GM19238 (cell line): ENCODE results near the gene ANAPC2.

ENCODE experiments used
- DNase-seq: peaks from one replicate; pipeline ENCODE4 v3.0.0; 2011; ENCODE audit warnings: low spot score; ENCODE audit not compliant: insufficient read length

Gene ANAPC2, protein sequence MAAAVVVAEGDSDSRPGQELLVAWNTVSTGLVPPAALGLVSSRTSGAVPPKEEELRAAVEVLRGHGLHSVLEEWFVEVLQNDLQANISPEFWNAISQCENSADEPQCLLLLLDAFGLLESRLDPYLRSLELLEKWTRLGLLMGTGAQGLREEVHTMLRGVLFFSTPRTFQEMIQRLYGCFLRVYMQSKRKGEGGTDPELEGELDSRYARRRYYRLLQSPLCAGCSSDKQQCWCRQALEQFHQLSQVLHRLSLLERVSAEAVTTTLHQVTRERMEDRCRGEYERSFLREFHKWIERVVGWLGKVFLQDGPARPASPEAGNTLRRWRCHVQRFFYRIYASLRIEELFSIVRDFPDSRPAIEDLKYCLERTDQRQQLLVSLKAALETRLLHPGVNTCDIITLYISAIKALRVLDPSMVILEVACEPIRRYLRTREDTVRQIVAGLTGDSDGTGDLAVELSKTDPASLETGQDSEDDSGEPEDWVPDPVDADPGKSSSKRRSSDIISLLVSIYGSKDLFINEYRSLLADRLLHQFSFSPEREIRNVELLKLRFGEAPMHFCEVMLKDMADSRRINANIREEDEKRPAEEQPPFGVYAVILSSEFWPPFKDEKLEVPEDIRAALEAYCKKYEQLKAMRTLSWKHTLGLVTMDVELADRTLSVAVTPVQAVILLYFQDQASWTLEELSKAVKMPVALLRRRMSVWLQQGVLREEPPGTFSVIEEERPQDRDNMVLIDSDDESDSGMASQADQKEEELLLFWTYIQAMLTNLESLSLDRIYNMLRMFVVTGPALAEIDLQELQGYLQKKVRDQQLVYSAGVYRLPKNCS

DNA sequence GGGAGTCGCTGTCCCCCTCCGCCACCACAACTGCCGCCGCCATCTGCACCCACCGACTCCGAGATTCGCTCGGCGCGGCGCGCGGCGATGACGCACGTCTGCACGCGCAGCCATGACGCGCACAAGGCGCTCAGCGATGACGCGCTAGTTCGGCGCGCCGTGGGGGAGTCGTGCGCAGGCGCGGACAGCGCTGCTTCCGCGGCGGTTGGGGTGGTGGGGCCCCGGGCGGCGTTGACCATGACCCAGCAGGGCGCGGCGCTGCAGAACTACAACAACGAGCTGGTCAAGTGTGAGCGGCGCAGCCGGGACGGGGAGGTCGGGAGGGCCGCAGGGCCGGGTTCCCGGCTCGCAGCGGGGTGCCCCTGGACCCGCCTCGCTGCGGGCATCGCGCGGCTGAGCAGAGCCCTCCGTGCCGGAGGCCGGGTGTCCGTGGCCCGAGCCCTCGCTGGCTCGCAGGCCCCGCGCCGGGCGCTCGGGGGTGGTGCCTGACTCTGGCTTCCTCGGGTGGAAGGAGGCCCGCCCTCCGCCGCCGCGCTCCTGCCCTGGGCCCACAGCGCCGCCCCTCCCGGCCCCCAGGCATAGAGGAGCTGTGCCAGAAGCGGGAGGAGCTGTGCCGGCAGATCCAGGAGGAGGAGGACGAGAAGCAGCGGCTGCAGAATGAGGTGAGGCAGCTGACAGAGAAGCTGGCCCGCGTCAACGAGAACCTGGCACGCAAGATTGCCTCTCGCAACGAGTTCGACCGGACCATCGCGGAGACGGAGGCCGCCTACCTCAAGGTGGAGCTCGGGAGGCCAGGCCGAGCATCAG lies at the start of gene ANAPC2, which contains the start of gene SSNA1:
Gene ANAPC2 (minus strand): TSS at position 71 of the 807 bp plus-strand sequence. CDS start 28 bp downstream, at position 43.
Gene SSNA1 (plus strand): TSS at position 187 of the 807 bp plus-strand sequence. CDS start 51 bp downstream, at position 238.
- DNase-seq: peak; percentile 92

DNA sequence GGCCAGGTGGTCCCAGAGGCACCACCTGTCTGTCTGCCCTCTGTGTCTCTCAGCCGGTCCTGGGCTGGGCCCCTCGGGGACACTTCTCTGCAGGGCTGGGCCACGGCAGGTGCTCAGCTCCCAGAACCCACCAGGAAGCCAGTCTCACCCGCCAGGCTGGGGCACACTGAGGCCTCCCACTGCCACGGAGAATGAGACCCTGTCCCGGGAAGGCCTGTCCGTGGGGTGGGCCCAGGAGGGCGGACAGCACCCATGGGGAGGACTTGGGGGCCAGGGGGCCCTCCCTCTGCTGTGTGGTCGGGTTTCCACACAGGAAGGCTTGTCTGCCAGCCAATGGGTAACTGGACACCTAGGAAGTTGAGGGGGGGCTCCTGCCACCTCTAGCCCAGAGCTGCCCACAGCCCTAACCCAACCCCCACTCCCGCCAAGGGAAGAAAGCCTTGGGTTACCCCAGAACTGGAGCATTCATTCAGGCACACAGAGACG lies 48.6 kb upstream of the ANAPC2 start:
- no peak for DNase-seq

DNA sequence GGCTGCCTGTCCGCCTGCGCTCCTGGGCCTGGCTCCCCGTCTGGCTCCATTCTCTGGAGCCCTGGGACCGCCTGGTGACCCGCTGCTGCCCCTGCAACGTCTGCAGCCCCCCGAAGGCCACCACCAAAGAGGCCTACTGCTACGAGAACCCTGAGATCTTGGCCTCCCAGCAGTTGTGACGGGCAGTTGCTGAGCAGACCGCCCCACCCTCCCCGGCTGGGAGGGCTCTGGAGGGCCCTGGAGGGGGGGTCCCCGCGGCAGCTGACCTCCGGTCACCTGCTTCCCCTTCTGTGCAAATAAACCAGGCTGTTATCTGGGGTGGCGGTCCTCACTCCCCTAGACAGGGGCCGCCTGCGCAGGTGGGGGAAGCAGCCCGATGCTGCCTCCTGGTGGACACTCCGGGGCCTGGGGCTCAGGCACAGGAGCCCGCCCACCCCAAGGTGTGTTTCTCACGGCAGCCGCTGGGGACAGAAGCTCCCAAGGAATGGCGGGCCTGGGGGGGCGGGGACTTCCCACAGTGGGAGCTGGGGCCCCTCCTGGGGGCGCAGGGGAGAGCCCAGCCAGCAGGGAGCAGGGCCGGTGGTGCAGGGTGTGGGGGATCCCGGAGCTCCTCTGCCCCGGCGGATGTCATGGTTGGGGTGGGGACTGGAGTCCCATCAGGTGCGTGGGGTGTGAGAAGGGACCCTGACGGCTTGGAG lies 48.0 kb upstream of the ANAPC2 start:
- DNase-seq: peak; percentile 99

DNA sequence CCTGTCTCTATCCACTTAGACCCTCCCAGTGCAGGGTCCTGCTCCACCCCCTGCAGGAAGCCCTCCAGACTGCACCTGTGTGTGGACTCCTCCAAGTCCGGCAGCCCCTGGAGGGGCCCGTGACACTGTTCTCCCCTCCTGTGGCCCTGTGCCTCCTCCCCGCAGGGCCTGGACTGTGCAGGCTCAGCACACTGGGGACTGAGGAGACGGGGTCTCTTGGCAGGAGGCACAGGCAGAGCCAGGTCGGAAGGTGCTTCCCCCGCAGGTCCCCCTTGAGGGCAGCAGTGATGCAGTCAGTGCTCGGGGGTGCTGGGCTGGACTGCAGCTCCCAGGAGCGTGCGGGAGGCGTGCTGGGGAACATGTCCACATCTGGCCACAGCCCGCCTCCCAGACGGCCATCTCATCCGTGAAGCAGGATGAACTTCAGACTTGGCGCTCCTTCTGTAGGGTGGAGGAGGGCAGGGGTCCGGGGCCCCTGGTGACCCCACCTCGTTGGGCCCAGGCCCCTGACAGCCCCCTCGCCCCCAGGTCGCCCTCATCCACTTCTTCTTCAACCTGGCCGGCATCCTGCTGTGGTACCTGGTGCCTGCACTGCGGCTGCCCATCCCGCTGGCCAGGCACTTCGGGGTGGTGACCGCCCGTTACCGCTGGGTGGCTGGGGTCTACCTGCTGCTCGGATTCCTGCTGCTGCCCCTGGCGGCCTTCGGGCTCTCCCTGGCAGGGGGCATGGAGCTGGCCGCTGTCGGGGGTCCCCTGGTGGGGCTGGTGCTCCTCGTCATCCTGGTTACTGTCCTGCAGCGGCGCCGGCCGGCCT lies 47.3 kb upstream of the ANAPC2 start:
- DNase-seq: no peak

DNA sequence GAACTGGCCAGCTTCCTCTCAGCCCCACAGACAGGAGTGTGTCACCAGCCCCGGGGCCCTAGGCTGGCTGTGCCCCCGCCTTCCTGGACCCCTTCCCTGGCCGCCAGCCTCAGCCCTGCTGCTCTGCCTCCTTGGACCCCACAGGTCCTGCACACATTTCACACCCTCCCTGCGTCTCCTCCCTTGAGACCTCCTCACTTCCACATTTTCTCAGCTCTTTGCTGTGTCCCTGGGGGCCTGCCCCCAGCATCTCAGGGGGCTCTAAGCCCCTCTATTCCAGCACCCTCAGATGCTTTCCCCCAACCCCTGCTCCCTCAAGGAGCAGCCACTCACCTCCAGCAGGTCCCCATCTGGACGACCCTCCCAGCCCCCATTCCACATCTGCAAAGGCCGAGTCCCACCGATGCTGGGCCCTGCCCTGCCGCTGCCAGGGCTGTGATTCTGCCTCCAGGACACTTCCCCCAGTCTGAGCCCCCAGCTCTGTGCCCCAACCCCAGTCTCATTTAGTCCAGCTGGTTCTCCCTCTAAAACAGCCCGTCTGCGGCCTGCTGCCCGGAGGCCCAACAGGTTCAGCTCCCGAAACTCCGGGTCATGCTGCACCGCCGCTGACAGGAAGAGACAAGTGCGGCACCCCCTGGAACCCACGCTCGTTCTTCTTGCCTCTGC lies 46.5 kb upstream of the ANAPC2 start:
- DNase-seq: no peak

DNA sequence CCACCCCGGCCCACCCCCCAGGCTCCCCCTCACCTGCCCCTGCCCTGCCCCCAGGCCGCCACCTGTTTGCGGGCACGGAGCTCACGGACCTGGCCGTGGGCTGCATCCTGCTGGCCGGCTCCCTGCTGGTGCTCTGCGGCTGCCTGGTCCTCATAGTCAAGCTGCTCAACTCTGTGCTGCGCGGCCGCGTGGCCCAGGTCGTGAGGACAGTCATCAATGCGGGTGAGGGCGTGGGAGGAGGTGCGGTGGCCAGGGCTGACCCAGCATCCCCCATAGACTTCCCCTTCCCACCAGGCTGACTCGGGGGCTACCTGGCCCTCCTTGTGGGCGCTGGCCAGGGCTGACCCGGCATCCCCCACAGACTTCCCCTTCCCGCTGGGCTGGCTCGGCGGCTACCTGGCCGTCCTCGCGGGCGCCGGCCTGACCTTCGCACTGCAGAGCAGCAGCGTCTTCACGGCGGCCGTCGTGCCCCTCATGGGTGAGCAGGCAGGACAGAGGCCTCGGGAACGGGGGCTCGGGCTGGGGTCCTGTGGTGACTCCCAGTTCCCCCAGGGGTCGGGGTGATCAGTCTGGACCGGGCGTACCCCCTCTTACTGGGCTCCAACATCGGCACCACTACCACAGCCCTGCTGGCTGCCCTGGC lies 45.8 kb upstream of the ANAPC2 start:
- DNase-seq: no peak

DNA sequence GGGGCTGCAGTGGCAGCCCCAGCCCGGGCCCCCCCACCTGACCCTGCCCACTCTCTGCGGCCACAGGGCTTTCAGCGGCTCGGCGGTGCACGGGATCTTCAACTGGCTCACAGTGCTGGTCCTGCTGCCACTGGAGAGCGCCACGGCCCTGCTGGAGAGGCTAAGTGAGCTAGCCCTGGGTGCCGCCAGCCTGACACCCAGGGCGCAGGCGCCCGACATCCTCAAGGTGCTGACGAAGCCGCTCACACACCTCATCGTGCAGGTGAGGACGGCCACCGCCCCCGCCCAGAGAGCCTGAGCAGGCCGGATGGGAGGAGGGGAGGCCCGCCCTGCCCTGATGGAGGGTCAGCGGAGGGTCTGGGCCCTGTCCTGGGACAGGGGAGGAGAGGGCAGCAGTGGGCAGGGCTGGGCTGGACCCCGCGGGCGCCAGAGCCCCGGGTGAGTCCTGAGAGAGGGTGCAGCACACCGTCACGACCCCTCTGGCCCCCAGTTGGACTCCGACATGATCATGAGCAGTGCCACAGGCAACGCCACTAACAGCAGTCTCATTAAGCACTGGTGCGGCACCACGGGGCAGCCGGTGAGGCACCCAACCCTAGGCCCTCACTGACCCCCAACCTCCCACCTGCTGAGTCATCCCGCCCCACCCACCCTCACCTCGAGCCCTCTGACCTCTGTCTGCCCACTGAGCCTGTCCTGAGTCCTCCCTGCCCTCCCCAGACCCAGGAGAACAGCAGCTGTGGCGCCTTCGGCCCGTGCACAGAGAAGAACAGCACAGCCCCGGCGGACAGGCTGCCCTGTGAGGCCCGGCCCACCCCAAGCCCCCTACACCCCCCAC lies 45.0 kb upstream of the ANAPC2 start:
- no peak for DNase-seq

DNA sequence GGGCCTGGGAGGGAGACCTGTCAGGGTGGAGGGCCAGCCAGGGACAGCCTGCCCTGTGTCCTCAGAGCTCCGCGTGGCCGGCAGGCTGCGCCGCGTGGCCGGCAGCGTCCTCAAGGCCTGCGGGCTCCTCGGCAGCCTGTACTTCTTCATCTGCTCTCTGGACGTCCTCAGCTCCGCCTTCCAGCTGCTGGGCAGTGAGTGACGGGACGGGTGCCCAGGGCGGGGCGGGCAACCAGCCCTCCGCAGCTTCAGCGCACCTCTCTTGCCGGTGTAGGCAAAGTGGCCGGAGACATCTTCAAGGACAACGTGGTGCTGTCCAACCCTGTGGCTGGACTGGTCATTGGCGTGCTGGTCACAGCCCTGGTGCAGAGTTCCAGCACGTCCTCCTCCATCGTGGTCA lies 44.1 kb upstream of the ANAPC2 start:
- no peak for DNase-seq

DNA sequence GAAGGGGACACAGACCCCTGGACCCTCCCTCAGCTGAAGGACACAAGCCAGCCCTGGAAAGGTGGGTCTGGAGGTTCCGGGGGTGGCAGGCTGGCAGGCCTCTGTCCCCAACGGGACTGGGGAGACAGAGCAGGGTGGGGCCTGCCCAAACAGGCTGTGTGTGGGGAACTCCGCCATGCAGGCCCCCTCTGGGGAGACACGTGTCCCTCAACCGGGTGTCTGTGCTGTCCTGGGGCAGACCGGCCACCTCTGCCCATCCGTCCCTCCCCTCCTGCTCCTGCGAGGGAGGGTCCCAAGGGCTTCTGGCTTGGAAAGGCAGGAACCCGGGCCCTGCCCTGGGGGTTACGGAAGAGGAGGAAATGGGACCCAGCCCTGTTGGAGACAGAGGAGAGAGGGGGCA lies 43.7 kb upstream of the ANAPC2 start:
- DNase-seq: no peak

DNA sequence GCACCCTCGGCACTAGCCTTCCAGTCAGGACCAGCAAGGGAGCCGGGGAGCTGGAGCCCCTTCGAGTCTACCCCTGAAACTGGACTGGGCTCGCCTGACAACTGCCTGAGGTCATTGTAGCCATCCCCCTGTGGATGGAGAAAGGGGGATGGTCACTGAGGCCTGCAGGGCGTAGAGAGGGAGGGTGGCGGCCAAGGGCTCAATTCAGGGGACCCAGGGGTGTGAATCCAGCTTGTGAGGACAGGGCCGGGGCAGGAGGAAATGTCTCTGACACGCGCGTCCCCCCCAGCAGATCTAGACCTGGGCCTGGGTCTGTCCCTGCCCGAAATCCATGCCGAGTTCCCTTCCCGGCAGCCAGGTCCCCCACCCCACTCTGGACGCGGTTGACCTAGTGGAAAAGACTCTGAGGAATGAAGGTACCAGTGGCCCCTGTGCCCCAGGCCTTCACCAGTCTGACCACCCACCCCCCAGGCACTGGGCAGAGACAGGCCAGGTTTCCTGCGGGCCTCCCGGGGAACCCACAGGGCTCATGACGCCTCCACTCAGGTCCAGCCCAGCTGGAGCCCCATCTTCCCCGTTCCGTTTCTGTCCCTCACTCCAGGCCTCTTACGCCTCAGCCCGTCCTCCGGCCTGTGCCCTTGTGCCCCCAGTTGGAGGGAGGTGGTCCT lies 43.1 kb upstream of the ANAPC2 start:
- DNase-seq: no peak

DNA sequence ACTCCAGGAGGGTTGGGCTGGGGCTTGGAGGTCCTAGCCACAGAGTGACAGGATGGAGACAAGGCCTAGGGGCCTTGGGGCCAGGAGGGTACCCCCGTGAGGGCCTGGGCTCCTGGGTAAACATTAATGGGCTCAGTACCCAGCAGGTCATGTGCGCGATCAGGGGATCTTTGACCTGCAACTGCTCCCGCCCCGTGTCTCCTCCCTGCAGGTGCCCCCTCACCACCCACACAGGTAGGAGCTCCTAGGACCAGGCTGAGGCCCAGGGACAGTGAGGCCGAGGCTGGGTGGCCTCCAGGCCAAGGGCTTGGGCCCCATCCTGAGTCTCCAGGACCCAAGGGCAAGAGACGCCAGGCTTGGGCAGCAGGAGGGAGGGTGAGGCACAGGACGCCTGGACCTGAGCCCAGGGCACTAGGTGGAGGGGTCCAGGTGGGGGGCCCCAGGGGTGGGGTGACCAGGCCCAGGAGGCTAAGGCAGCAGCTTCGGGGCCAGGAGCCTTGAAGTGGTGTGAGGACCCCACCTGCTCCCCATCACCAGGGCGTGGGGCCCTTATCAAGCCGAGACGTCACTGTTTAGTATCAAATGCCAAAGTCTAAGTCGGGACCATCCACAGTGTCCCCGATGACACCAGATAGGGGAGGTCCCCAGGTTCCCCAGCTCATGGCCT lies 42.5 kb upstream of the ANAPC2 start, which contains the start of gene SLC34A3:
Gene SLC34A3 (plus strand): TSS at position 197 of the 667 bp plus-strand sequence. CDS start 802 bp downstream, outside the sequence.
- DNase-seq: no peak

DNA sequence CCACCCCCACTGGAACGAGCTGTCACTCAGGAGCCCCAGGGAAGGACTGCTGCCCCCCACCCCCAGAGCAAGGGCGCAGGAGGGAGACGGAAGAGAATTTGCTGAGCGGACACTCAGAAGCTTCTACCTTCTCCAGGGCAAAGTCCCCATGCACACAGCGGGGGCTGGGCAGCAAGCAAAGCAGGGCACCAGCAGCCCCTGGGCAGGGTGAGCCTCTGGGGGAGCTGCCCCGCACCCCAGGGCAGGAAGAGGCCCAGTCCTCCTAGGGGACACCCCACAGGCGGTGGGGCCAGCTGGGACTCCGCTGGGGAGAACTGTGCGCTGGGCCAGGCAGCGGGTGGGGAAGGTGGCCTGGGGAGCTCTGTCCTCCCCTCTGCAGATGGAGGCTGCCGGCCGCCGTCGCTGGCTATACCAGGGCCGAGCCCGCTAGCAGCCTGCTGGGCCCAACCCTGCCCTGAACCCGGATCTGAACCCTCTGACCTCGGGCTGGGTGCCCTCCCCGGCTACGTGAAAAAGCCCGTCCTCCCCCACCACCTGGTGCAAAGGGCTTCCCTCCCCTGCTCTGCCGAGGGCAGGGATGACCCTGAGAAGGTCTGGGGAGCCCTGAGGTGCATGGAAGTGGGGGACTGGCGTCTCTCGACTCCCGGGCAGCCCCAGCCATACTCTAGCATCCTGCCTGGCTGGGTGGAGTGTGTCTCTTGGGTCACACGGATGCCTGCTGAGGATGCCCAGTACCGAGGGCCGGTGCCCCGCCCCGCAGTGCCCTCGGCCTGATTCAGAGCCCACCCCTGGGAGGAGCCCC lies 41.7 kb upstream of the ANAPC2 start:
- DNase-seq: no peak

DNA sequence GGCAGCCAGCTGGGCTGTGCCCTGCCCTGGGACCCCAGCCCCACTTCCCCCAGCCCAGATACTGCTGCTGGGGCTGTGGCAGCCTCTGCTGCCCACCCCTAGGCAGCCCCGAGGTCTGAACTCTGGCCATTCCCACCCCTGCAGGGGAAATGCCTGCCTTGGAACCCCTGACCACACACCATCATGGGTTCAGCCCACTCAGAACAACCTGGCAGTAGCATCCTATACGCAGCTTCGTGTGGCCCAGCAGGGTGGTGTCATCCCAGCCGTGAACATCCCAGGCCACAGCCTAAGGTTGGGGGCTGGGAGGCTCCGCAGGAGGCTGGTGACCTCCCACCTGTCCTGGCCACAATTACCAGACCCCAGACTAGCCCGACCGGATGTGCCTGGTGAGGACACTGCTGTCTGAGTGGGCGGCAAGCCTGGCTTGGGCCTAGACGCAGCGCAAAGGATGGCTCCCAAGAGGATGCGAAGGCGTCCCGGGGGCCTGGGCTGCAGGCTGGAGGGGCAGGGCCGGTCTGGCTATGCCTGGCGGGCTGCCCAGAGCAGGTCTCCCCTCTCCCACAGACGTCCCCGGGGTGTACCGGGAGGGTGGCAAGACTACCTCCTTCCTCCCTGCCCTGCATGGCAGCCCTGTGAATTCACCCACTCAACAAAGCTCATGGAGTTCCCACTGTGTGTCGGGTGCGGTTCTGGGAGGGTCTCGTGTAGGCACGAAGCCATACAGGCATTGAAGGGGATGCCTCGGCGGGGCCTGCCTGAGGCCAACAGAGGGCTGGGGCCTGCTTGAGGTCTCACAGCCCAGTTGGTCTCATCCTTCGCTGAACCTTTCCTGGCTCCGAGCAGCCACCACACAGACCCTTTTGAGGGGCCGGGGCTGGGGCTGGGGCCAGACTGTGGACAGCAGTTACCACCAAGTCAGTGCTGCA lies 40.9 kb upstream of the ANAPC2 start:
- DNase-seq: no peak

DNA sequence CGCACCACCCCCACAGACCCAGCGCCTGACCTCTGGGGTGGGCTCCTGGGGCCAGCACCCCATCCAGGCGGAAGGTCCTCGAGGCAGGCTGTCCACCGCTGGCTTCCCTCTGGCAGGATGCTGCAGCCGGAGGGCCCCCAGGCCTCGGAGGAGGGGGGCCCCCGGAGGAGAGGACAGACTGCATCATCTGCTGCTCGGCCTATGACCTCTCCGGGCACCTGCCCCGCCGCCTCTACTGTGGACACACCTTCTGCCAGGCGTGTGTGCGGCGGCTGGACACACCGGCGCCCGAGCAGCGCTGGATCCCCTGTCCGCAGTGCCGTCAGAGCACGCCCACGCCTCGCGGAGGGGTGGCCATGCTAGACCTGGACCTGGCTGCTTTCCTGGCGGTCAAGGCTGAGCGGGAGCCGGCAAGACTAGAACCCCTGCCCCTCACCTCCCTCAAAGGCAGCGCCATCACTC lies 40.2 kb upstream of the ANAPC2 start:
- no peak for DNase-seq
